Vagina (tissue), 2 donors: Measurements from ENCODE around the gene CRACR2B.

Source experiments
- POLR2A ChIP-seq, 2 donors: fragments of 450-650 bp; IDR thresholded peaks; one replicate each; pipeline ENCODE4 v1.6.1; 2017; ENCODE audit warnings: antibody characterized with exemption in 2 of 2, mild to moderate bottlenecking in 2 of 2, moderate library complexity in 2 of 2
- POLR2AphosphoS5 ChIP-seq, 2 donors: sonication (generic); formaldehyde crosslinking; IDR thresholded peaks; one replicate each; pipeline ENCODE4 v1.9.0; 2017; ENCODE audit warnings: antibody characterized with exemption in 2 of 2, mild to moderate bottlenecking in 2 of 2, low read depth in 1 of 2; ENCODE audit not compliant: insufficient read depth in 1 of 2
- TF ChIP-seq, protein P1 (sequence below), 3 experiments: fragments of 450-650 bp in 2 of 3; fragments of 200-600 bp in 1 of 3; sonication (generic) in 1 of 3; IDR thresholded peaks; one replicate each; pipeline ENCODE4 v1.5.1; 2017 to 2019; ENCODE audit warnings: antibody characterized with exemption in 3 of 3, mild to moderate bottlenecking in 2 of 3, moderate library complexity in 2 of 3

DNA sequence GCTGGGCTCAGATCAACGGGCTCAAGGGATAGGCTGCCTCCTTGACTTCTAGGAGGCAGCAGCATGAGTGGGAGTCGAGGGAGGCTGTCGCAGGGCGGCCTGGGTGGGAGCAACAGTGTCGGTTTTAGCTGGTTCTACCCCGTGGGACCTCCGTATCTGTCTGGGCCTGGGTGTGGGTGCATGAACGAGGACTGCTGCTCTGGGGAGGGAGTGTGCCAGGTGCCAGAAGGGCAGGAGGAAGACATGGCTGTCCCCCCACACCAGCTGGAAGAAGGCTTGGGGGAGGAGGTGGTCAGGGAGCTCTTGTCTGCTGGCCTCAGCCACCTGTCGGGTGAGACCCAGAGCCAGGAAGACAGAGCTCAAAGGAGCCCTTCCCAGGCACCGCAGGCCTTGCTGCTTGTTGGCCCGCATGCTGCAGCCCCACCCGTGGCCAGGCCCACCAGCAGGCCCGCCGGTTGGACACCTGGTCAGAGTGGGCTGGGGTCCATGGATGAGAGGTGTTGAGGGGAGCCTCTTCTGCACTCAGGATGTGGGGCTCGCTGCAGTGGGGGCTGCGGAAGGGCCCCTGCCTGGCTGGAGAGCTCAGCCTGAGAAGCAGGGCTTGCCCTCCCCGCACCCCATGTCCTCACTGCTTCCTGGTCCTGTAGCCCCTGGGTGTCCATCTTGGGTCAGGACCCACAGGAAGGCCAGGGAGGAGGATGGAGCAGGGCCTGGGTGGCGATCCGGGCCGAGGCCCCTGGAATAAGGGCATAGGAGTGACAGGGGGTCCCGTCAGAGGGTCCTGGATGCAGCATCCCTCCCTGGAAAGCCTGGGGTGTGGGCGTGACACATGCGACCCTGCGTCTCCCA is 41.3 kb upstream of the CRACR2B start:
- TF ChIP-seq, protein P1, sequence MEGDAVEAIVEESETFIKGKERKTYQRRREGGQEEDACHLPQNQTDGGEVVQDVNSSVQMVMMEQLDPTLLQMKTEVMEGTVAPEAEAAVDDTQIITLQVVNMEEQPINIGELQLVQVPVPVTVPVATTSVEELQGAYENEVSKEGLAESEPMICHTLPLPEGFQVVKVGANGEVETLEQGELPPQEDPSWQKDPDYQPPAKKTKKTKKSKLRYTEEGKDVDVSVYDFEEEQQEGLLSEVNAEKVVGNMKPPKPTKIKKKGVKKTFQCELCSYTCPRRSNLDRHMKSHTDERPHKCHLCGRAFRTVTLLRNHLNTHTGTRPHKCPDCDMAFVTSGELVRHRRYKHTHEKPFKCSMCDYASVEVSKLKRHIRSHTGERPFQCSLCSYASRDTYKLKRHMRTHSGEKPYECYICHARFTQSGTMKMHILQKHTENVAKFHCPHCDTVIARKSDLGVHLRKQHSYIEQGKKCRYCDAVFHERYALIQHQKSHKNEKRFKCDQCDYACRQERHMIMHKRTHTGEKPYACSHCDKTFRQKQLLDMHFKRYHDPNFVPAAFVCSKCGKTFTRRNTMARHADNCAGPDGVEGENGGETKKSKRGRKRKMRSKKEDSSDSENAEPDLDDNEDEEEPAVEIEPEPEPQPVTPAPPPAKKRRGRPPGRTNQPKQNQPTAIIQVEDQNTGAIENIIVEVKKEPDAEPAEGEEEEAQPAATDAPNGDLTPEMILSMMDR (IDR thresholded peaks at IDR 0.05), result no peak
- no peak for TF ChIP-seq POLR2AphosphoS5 (IDR thresholded peaks at IDR 0.05; ENCODE audit: insufficient read depth in 1 of 2, low read depth in 1 of 2)
- TF ChIP-seq POLR2A (IDR thresholded peaks at IDR 0.05), result no peak
